B cell (primary cell): ENCODE results near the gene PPM1N. TPM values are rescaled to one million over a fixed set of nuclear protein-coding genes. Genes with fewer than 3 reads are reported as not detected.
A peak's percentile ranks its signal among the peaks of the same experiment; 100 is the strongest.

ENCODE experiments used
- ATAC-seq: fragments of 200-7000 bp; cut with Tn5 transposase; one replicate; pipeline ENCODE4 v1.10.0; 2021; ENCODE audit warnings: low read depth, mild to moderate bottlenecking, moderate number of reproducible peaks, moderate library complexity
- CTCF ChIA-PET: fragments of 350-600 bp; sonication (Branson Sonifier 250); formaldehyde crosslinking; loops from one replicate; lab custom pipeline; 2021; ENCODE audit warnings: antibody characterized with exemption, inconsistent platforms; lab: Charles Lee
- POLR2A ChIA-PET: fragments of 350-600 bp; sonication (Branson Sonifier 250); formaldehyde crosslinking; loops from one replicate; lab custom pipeline; 2021; ENCODE audit warnings: antibody characterized with exemption; lab: Charles Lee
- DNase-seq: peaks from one replicate; pipeline ENCODE4 v3.0.0; 2013
- H2AFZ ChIP-seq: 2 replicates; pipeline ENCODE4 v1.6.1; 2012; ENCODE audit warnings: mild to moderate bottlenecking, low read depth, low read length; ENCODE audit not compliant: insufficient read depth, poor library complexity, severe bottlenecking
- H3K27ac ChIP-seq, 2 donors: 1 replicate in 1 of 2; 2 replicates in 1 of 2; pipeline ENCODE4 v1.5.1; 2012 to 2013; ENCODE audit warnings: low read length in 2 of 2, mild to moderate bottlenecking in 2 of 2, moderate library complexity in 1 of 2
- H3K27me3 ChIP-seq, 4 experiments: fragments of 200-600 bp in 1 of 4; sonication (generic) in 1 of 4; replicated peaks in 1 of 4; 1 replicate in 2 of 4; 2 replicates in 2 of 4; pipeline versions ENCODE4 v1.6.1 to v1.7.0; 2013 to 2016; ENCODE audit warnings: low read length in 3 of 4, mild to moderate bottlenecking in 2 of 4, mixed read lengths in 1 of 4, moderate library complexity in 1 of 4; ENCODE audit not compliant: insufficient read depth in 4 of 4, control insufficient read depth in 3 of 4; ENCODE audit errors: control extremely low read depth in 1 of 4
- H3K36me3 ChIP-seq, 2 experiments: replicated peaks in 1 of 2; 1 replicate in 1 of 2; 2 replicates in 1 of 2; pipeline versions ENCODE4 v1.6.1 to v1.7.1; 2013; ENCODE audit warnings: low read length in 1 of 2; ENCODE audit not compliant: insufficient read depth in 2 of 2, control insufficient read depth in 1 of 2; ENCODE audit errors: control extremely low read depth in 1 of 2, extremely low read depth in 1 of 2
- H3K4me1 ChIP-seq, 2 donors: fragments of 200-600 bp in 1 of 2; sonication (generic) in 1 of 2; 1 replicate in 1 of 2; 2 replicates in 1 of 2; pipeline versions ENCODE4 v1.5.1 to v1.6.1; 2013 to 2017; ENCODE audit warnings: low read length in 2 of 2; ENCODE audit not compliant: control insufficient read depth in 2 of 2, insufficient read depth in 2 of 2
- H3K4me2 ChIP-seq: replicated peaks from 2 replicates; pipeline ENCODE3; 2012; ENCODE audit warnings: mild to moderate bottlenecking, low read depth, low read length; ENCODE audit not compliant: poor library complexity, severe bottlenecking
- H3K4me3 ChIP-seq, 5 experiments: fragments of 200-600 bp in 1 of 5; sonication (generic) in 1 of 5; 1 replicate in 3 of 5; 2 replicates in 2 of 5; pipeline versions ENCODE4 v1.5.1 to v1.7.0; 2011 to 2016; ENCODE audit warnings: low read length in 4 of 5, mild to moderate bottlenecking in 4 of 5, low read depth in 2 of 5, control low read depth in 1 of 5, moderate library complexity in 1 of 5; ENCODE audit not compliant: insufficient read depth in 1 of 5; ENCODE audit errors: control extremely low read depth in 1 of 5, extremely low read depth in 1 of 5
- H3K79me2 ChIP-seq: fragments of 200-600 bp; sonication (generic); one replicate; pipeline ENCODE4 v1.6.0; 2016; ENCODE audit warnings: low read length; ENCODE audit not compliant: control insufficient read depth, insufficient read depth
- H3K9ac ChIP-seq: fragments of 200-600 bp; sonication (generic); 2 replicates; pipeline ENCODE4 v1.6.1; 2017; ENCODE audit warnings: mild to moderate bottlenecking, low read length, moderate library complexity
- H3K9me3 ChIP-seq, 3 donors: one replicate each; pipeline versions ENCODE4 v1.6.1 to v1.7.1; 2013; ENCODE audit warnings: low read length in 2 of 3; ENCODE audit not compliant: control insufficient read depth in 2 of 3, insufficient read depth in 1 of 3; ENCODE audit errors: control extremely low read depth in 1 of 3
- H4K20me1 ChIP-seq: 2 replicates; pipeline ENCODE4 v1.6.0; 2012; ENCODE audit warnings: mild to moderate bottlenecking, low read length; ENCODE audit not compliant: insufficient read depth, control insufficient read depth, poor library complexity, severe bottlenecking
- H3K27ac Mint-ChIP-seq: one replicate; pipeline ENCODE4 v1.8.0; 2021; ENCODE audit warnings: mixed read lengths
- H3K27me3 Mint-ChIP-seq: one replicate; pipeline ENCODE4 v1.8.0; 2021; ENCODE audit warnings: mixed read lengths
- H3K4me1 Mint-ChIP-seq: one replicate; pipeline ENCODE4 v1.8.0; 2021; ENCODE audit warnings: mixed read lengths
- H3K4me3 Mint-ChIP-seq: one replicate; pipeline ENCODE4 v1.8.0; 2021; ENCODE audit warnings: mixed read lengths
- H3K9me3 Mint-ChIP-seq: one replicate; pipeline ENCODE4 v1.8.0; 2022; ENCODE audit warnings: mixed read lengths; ENCODE audit not compliant: insufficient read depth
- EZH2 ChIP-seq: IDR thresholded peaks from 2 replicates; pipeline ENCODE4 v1.6.1; 2012; ENCODE audit warnings: borderline replicate concordance, low read depth, mild to moderate bottlenecking, moderate library complexity, low read length; ENCODE audit not compliant: insufficient read depth, poor library complexity, severe bottlenecking
- WGBS: methylation state at CpG from one replicate; pipeline ENCODE4 v1.1.5; 2013; ENCODE audit warnings: missing lambda C conversion rate; ENCODE audit not compliant: insufficient coverage; 5-methylcytosine and 5-hydroxymethylcytosine counted together
- intact Hi-C: fragments of 100-400 bp; cut with micrococcal nuclease; formaldehyde crosslinking; loops from one replicate; pipeline ENCODE4 v1.10.0; 2022
- polyA plus RNA-seq: library from polyadenylated mRNA; depleted of rRNA; stranded (reverse); fragments of >200 nt; gene quantifications from 2 replicates; pipeline ENCODE4 v1.2.3, GENCODE V29; 2012
- total RNA-seq, 2 donors: library from RNA; stranded (reverse); fragments of 120-200 nt in 1 of 2; gene quantifications; 1 replicate in 1 of 2; 2 replicates in 1 of 2; pipeline versions ENCODE4 v1.2.3 to v1.2.4, GENCODE V29; 2013 to 2022
- TF ChIP-seq, protein P1 (sequence below): fragments of 200-600 bp; IDR thresholded peaks from one replicate; pipeline ENCODE4 v1.8.0; 2022; ENCODE audit warnings: antibody characterized with exemption, mild to moderate bottlenecking

Gene PPM1N
- total and polyA plus RNA-seq, 2 donors (not counting 1 experiment from before 2014, with no cell fraction given), result 2.6 to 6.5 TPM

DNA sequence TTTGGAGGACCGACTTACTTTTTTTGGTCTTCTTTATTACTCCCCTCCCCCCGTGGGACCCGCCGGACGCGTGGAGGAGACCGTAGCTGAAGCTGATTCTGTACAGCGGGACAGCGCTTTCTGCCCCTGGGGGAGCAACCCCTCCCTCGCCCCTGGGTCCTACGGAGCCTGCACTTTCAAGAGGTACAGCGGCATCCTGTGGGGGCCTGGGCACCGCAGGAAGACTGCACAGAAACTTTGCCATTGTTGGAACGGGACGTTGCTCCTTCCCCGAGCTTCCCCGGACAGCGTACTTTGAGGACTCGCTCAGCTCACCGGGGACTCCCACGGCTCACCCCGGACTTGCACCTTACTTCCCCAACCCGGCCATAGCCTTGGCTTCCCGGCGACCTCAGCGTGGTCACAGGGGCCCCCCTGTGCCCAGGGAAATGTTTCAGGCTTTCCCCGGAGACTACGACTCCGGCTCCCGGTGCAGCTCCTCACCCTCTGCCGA lies 30.0 kb upstream of the PPM1N start:
- no peak for TF ChIP-seq EZH2
- WGBS, result under 1% methylated on average over 30 of the region's 31 CpGs
- H3K4me1 Mint-ChIP-seq, result peaks cover 49% of the 10 kb centered on the region
- no peaks in the 10 kb centered on the region for H3K9me3 Mint-ChIP-seq
- Histone ChIP-seq H3K4me2 (peak overlapping the region; percentile 93), H3K4me3 (peak overlapping the region; percentile 68 to 100 (median 95)), H3K9me3 (no peaks in the 10 kb centered on the region), H4K20me1 (peaks cover 51% of the 10 kb centered on the region), H3K4me1 (peaks cover 38 to 57% of the 10 kb centered on the region in 2 donors), H3K36me3 (no peaks in the 10 kb centered on the region), H3K9ac (peak overlapping the region; percentile 99), H3K79me2 (no peaks in the 10 kb centered on the region), H2AFZ (no peak overlapping the region), H3K27me3 (peaks cover 0 to 25% (median 11%) of the 10 kb centered on the region in 4 experiments), H3K27ac (peak overlapping the region; percentile 96 to 100)
- ChIA-PET POLR2A (interaction anchor here (0.7 to 4.2 kb wide), 14 partner anchors 10 to 1714 kb away, joined by 3 to 45 read pairs (median 6); partner anchors contain the start of genes ERCC1, QPCTL and SNRPD2), CTCF (interaction anchor here (1.1 to 7.3 kb wide), 8 partner anchors 10 to 174 kb away, joined by 3 to 98 read pairs (median 7); no protein-coding TSS in a partner anchor)
- ATAC-seq (peak; percentile 7), DNase-seq (no peak)
- peak overlapping the region; percentile 95 for H3K27ac Mint-ChIP-seq
- peaks cover 17% of the 10 kb centered on the region for H3K27me3 Mint-ChIP-seq
- peak overlapping the region; percentile 92 for H3K4me3 Mint-ChIP-seq
- intact Hi-C loops, result loop anchor here (2.0 kb wide), 1 partner anchor 17 kb away; no protein-coding TSS in a partner anchor

DNA sequence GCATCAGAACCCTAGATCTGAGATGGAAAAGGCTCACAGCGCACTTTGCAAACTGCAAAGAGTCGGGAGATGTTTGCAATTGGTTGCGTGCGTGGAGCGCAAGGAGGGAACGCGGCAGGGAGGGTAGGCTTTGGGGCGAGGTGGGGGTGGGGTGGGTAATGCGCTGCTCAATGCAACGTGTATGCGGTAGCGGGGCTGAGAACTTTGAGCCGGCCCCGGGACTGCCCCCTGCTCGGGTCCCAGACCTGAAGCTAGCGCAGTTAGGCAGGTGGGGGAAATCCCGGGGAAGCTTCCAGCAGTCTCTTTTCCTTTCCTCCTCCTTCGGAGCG lies 29.5 kb upstream of the PPM1N start:
- ChIA-PET CTCF (interaction anchor here (0.8 to 7.3 kb wide), 12 partner anchors 10 to 173 kb away, joined by 3 to 98 read pairs (median 6); partner anchors contain the start of gene PPM1N), POLR2A (interaction anchor here (0.8 to 4.2 kb wide), 13 partner anchors 9 to 301 kb away, joined by 3 to 45 read pairs (median 5); partner anchors contain the start of genes QPCTL and SNRPD2)
- no peak for TF ChIP-seq EZH2
- TF ChIP-seq, protein P1, sequence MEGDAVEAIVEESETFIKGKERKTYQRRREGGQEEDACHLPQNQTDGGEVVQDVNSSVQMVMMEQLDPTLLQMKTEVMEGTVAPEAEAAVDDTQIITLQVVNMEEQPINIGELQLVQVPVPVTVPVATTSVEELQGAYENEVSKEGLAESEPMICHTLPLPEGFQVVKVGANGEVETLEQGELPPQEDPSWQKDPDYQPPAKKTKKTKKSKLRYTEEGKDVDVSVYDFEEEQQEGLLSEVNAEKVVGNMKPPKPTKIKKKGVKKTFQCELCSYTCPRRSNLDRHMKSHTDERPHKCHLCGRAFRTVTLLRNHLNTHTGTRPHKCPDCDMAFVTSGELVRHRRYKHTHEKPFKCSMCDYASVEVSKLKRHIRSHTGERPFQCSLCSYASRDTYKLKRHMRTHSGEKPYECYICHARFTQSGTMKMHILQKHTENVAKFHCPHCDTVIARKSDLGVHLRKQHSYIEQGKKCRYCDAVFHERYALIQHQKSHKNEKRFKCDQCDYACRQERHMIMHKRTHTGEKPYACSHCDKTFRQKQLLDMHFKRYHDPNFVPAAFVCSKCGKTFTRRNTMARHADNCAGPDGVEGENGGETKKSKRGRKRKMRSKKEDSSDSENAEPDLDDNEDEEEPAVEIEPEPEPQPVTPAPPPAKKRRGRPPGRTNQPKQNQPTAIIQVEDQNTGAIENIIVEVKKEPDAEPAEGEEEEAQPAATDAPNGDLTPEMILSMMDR, result no peak
- ATAC-seq (peak; percentile 23), DNase-seq (no peak)
- Histone ChIP-seq H3K27me3 (peaks cover 0 to 28% (median 12%) of the 10 kb centered on the region in 4 experiments), H3K4me1 (peaks cover 38 to 57% of the 10 kb centered on the region in 2 donors), H3K4me3 (peak overlapping the region; percentile 68 to 100 (median 95)), H3K9me3 (no peaks in the 10 kb centered on the region), H4K20me1 (peaks cover 56% of the 10 kb centered on the region), H3K27ac (peak overlapping the region; percentile 96 to 100), H2AFZ (no peak overlapping the region), H3K79me2 (no peaks in the 10 kb centered on the region), H3K4me2 (peak overlapping the region; percentile 93), H3K9ac (peak overlapping the region; percentile 99), H3K36me3 (no peaks in the 10 kb centered on the region)
- WGBS, result under 1% methylated on average over 19 of the region's 19 CpGs
- H3K4me3 Mint-ChIP-seq, result peak overlapping the region; percentile 92
- peak overlapping the region; percentile 95 for H3K27ac Mint-ChIP-seq
- H3K9me3 Mint-ChIP-seq, result no peaks in the 10 kb centered on the region
- H3K4me1 Mint-ChIP-seq, result peaks cover 49% of the 10 kb centered on the region
- intact Hi-C loops, result loop anchor here (1.0 to 2.0 kb wide), 4 partner anchors 10 to 63 kb away; partner anchors contain the start of genes PPP1R13L and VASP
- H3K27me3 Mint-ChIP-seq, result peaks cover 21% of the 10 kb centered on the region
